ENCODE data around the gene SLC6A3. TPM values are rescaled to one million over a fixed set of nuclear protein-coding genes. Genes with fewer than 3 reads are reported as not detected.

SLC6A3 gene
- total RNA-seq, 1 donor from 2014 or later: not detected

GRCh38 chr5:1370006-1370405, 75.2 kb downstream of the SLC6A3 start:
- DNase-seq (ENCODE audit: low spot score): no peak
- no peak for TF ChIP-seq CTCF (IDR thresholded peaks at IDR 0.05)
- no peak overlapping the region for H3K4me3 Mint-ChIP-seq (ENCODE audit: unreplicated experiment)
- H3K4me1 Mint-ChIP-seq (ENCODE audit: low read depth): no peaks in the 10 kb centered on the region
- H3K9me3 Mint-ChIP-seq (ENCODE audit: low read depth): no peaks in the 10 kb centered on the region
- peaks cover 63% of the 10 kb centered on the region for H3K27me3 Mint-ChIP-seq (ENCODE audit: low read depth)
- no peak overlapping the region for H3K27ac Mint-ChIP-seq (ENCODE audit: unreplicated experiment)
- no peaks in the 10 kb centered on the region for H3K36me3 Mint-ChIP-seq (ENCODE audit: low read depth)

GRCh38 chr5:1368756-1369155, 76.5 kb downstream of the SLC6A3 start:
- Mint-ChIP-seq H3K27me3 (ENCODE audit: low read depth) (peaks cover 62% of the 10 kb centered on the region), H3K9me3 (ENCODE audit: low read depth) (no peaks in the 10 kb centered on the region), H3K27ac (ENCODE audit: unreplicated experiment) (no peak overlapping the region), H3K4me3 (ENCODE audit: unreplicated experiment) (no peak overlapping the region), H3K4me1 (ENCODE audit: low read depth) (no peaks in the 10 kb centered on the region), H3K36me3 (ENCODE audit: low read depth) (no peaks in the 10 kb centered on the region)
- no peak for DNase-seq (ENCODE audit: low spot score)
- TF ChIP-seq CTCF (IDR thresholded peaks at IDR 0.05): no peak

GRCh38 chr5:1368236-1368635, 77.0 kb downstream of the SLC6A3 start:
- TF ChIP-seq CTCF (IDR thresholded peaks at IDR 0.05): no peak

GRCh38 chr5:1367149-1367548, 78.1 kb downstream of the SLC6A3 start:
- DNase-seq (ENCODE audit: low spot score): no peak
- peaks cover 62% of the 10 kb centered on the region for H3K27me3 Mint-ChIP-seq (ENCODE audit: low read depth)
- no peaks in the 10 kb centered on the region for H3K4me1 Mint-ChIP-seq (ENCODE audit: low read depth)
- no peaks in the 10 kb centered on the region for H3K36me3 Mint-ChIP-seq (ENCODE audit: low read depth)
- TF ChIP-seq CTCF (IDR thresholded peaks at IDR 0.05): no peak
- no peak overlapping the region for H3K4me3 Mint-ChIP-seq (ENCODE audit: unreplicated experiment)
- H3K9me3 Mint-ChIP-seq (ENCODE audit: low read depth): no peaks in the 10 kb centered on the region
- no peak overlapping the region for H3K27ac Mint-ChIP-seq (ENCODE audit: unreplicated experiment)

More at GRCh38 chr5:1368236-1368635, 77.0 kb downstream of the SLC6A3 start:
- Mint-ChIP-seq H3K27me3 (ENCODE audit: low read depth) (peaks cover 66% of the 10 kb centered on the region), H3K4me3 (ENCODE audit: unreplicated experiment) (no peak overlapping the region), H3K27ac (ENCODE audit: unreplicated experiment) (no peak overlapping the region), H3K36me3 (ENCODE audit: low read depth) (no peaks in the 10 kb centered on the region), H3K9me3 (ENCODE audit: low read depth) (no peaks in the 10 kb centered on the region), H3K4me1 (ENCODE audit: low read depth) (no peaks in the 10 kb centered on the region)
- DNase-seq (ENCODE audit: low spot score): no peak

- H3K9me3 Mint-ChIP-seq (ENCODE audit: low read depth): no peaks in the 10 kb centered on the region
- H3K4me1 Mint-ChIP-seq (ENCODE audit: low read depth): no peaks in the 10 kb centered on the region
- H3K36me3 Mint-ChIP-seq (ENCODE audit: low read depth): no peaks in the 10 kb centered on the region
- DNase-seq (ENCODE audit: low spot score): no peak
- H3K4me3 Mint-ChIP-seq (ENCODE audit: unreplicated experiment): no peak overlapping the region
- H3K27me3 Mint-ChIP-seq (ENCODE audit: low read depth): peaks cover 59% of the 10 kb centered on the region
- H3K27ac Mint-ChIP-seq (ENCODE audit: unreplicated experiment): no peak overlapping the region
- no peak for TF ChIP-seq CTCF (IDR thresholded peaks at IDR 0.05)
Measured at GRCh38 chr5:1366514-1366913, 78.7 kb downstream of the SLC6A3 start.

Data from chondrocyte (in vitro differentiated cells).